Measurements from ENCODE around the gene EIF2S2.

- TF ChIP-seq EZH2 (IDR thresholded peaks at IDR 0.05; ENCODE audit: borderline replicate concordance, low read depth, low read length, poor library complexity, severe bottlenecking) = no peak
- TF ChIP-seq, protein P1, sequence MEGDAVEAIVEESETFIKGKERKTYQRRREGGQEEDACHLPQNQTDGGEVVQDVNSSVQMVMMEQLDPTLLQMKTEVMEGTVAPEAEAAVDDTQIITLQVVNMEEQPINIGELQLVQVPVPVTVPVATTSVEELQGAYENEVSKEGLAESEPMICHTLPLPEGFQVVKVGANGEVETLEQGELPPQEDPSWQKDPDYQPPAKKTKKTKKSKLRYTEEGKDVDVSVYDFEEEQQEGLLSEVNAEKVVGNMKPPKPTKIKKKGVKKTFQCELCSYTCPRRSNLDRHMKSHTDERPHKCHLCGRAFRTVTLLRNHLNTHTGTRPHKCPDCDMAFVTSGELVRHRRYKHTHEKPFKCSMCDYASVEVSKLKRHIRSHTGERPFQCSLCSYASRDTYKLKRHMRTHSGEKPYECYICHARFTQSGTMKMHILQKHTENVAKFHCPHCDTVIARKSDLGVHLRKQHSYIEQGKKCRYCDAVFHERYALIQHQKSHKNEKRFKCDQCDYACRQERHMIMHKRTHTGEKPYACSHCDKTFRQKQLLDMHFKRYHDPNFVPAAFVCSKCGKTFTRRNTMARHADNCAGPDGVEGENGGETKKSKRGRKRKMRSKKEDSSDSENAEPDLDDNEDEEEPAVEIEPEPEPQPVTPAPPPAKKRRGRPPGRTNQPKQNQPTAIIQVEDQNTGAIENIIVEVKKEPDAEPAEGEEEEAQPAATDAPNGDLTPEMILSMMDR (conservative IDR thresholded peaks at IDR 0.05; ENCODE audit: low read depth, low read length) = no peak
Measured at GRCh38 chr20:34099675-34100074, 12.4 kb downstream of the EIF2S2 start.
